ENCODE data around the gene ZNF132. TPM values are rescaled to one million over a fixed set of nuclear protein-coding genes. Genes with fewer than 3 reads are reported as not detected.

The ZNF132 gene
- total RNA-seq, 6 experiments from 2014 or later = 0.75 to 2.8 (median 1.0) TPM

DNA sequence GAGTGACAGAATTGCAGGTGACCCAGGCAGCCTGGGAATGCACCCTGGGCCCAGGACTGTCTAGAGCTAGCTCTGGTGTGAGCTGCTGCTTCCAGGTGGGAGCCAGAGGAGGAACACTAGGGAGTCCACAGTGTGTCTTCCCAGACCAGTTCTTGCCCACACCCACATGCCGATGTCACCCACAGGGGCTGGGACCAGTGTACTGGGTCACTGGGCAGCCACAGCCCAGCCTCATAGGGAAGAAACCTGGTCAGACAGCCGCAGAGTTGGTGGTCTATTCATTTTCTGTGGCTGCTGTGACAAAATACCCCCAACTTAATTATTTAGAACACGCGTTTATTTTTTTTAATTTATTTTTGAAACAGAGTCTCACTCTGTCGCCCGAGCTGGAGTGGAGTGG lies 41.4 kb downstream of the ZNF132 start:
- no peaks in the 10 kb centered on the region for H3K9me3 ChIP-seq
- whole genome bisulfite sequencing (ENCODE audit: insufficient coverage, low coverage, low lambda C conversion rate, missing lambda C conversion rate) = 100% methylated on average over 5 of the region's 6 CpGs
- H3K27me3 ChIP-seq = no peaks in the 10 kb centered on the region
- peaks cover 0 to 10% (median 5%) of the 10 kb centered on the region in 4 donors for H3K4me1 ChIP-seq
- intact Hi-C loops (cut with DNase I) = no loop called here
- H3K36me3 ChIP-seq = peaks cover 0 to 14% (median 9%) of the 10 kb centered on the region in 4 donors
- TF ChIP-seq, protein P1, sequence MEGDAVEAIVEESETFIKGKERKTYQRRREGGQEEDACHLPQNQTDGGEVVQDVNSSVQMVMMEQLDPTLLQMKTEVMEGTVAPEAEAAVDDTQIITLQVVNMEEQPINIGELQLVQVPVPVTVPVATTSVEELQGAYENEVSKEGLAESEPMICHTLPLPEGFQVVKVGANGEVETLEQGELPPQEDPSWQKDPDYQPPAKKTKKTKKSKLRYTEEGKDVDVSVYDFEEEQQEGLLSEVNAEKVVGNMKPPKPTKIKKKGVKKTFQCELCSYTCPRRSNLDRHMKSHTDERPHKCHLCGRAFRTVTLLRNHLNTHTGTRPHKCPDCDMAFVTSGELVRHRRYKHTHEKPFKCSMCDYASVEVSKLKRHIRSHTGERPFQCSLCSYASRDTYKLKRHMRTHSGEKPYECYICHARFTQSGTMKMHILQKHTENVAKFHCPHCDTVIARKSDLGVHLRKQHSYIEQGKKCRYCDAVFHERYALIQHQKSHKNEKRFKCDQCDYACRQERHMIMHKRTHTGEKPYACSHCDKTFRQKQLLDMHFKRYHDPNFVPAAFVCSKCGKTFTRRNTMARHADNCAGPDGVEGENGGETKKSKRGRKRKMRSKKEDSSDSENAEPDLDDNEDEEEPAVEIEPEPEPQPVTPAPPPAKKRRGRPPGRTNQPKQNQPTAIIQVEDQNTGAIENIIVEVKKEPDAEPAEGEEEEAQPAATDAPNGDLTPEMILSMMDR (IDR thresholded peaks at IDR 0.05) = no peak
- TF ChIP-seq POLR2A (IDR thresholded peaks at IDR 0.05) = no peak
- H3K27ac ChIP-seq = no peak overlapping the region
- no peak overlapping the region for H3K4me3 ChIP-seq
- ATAC-seq (no peak), DNase-seq (no peak)

- H3K4me1 ChIP-seq = peaks cover 0 to 10% (median 5%) of the 10 kb centered on the region in 4 donors
- TF ChIP-seq POLR2A (IDR thresholded peaks at IDR 0.05) = no peak
- TF ChIP-seq, protein P1 (IDR thresholded peaks at IDR 0.05) = no peak
- H3K4me3 ChIP-seq = no peak overlapping the region
- intact Hi-C loops (cut with DNase I) = no loop called here
- no peaks in the 10 kb centered on the region for H3K9me3 ChIP-seq
- no peak for ATAC-seq
- 69% methylated on average over 2 of the region's 4 CpGs for WGBS (ENCODE audit: insufficient coverage, low coverage, low lambda C conversion rate, missing lambda C conversion rate)
- H3K27ac ChIP-seq = no peak overlapping the region
- no peaks in the 10 kb centered on the region for H3K27me3 ChIP-seq
- H3K36me3 ChIP-seq = peaks cover 0 to 18% (median 12%) of the 10 kb centered on the region in 4 donors
- DNase-seq = no peak
These were observed 41.9 kb downstream of the ZNF132 start for GRCh38 chr19:58398087-58398486.

- H3K27ac ChIP-seq = no peak overlapping the region
- intact Hi-C loops (cut with DNase I) = no loop called here
- DNase-seq (no peak), ATAC-seq (no peak)
- H3K4me3 ChIP-seq = no peak overlapping the region
- WGBS (ENCODE audit: insufficient coverage, low coverage, low lambda C conversion rate, missing lambda C conversion rate) = no CpG with 5 or more reads among the region's 7 CpGs
- H3K9me3 ChIP-seq = no peaks in the 10 kb centered on the region
- TF ChIP-seq POLR2A (IDR thresholded peaks at IDR 0.05) = no peak
- TF ChIP-seq, protein P1 (IDR thresholded peaks at IDR 0.05) = no peak
- H3K4me1 ChIP-seq = peaks cover 0 to 10% (median 5%) of the 10 kb centered on the region in 4 donors
- H3K27me3 ChIP-seq = no peaks in the 10 kb centered on the region
- peaks cover 0 to 23% (median 16%) of the 10 kb centered on the region in 4 donors for H3K36me3 ChIP-seq
These were observed 42.4 kb downstream of the ZNF132 start for GRCh38 chr19:58397533-58398037.

GRCh38 chr19:58396691-58397532 lies 43.0 kb downstream of the ZNF132 start:
- H3K4me3 ChIP-seq = no peak overlapping the region
- TF ChIP-seq, protein P1 (IDR thresholded peaks at IDR 0.05) = no peak
- no peak for TF ChIP-seq POLR2A (IDR thresholded peaks at IDR 0.05)
- WGBS (ENCODE audit: insufficient coverage, low coverage, low lambda C conversion rate, missing lambda C conversion rate) = 67% methylated on average over 1 of the region's 58 CpGs
- peaks cover 0 to 6% (median 3%) of the 10 kb centered on the region in 4 donors for H3K4me1 ChIP-seq
- intact Hi-C loops (cut with DNase I) = no loop called here
- no peaks in the 10 kb centered on the region for H3K27me3 ChIP-seq
- no peak for DNase-seq
- H3K9me3 ChIP-seq = no peaks in the 10 kb centered on the region
- no peak for ATAC-seq
- peaks cover 0 to 24% (median 17%) of the 10 kb centered on the region in 4 donors for H3K36me3 ChIP-seq
- no peak overlapping the region for H3K27ac ChIP-seq

Data from right lobe of liver (tissue), 6 donors.